GM13977 (cell line): ENCODE results near the gene KCNAB3.
"Not testable (repeated sequence)": the region's sequence is repeated elsewhere in the genome, so short reads cannot be mapped to it uniquely, and the experiment has no call there.

Experiments
- DNase-seq: peaks from one replicate; pipeline ENCODE4 v3.0.0; 2012; ENCODE audit warnings: low spot score
- in situ Hi-C: fragments of 300-500 bp; cut with MboI; formaldehyde crosslinking; loops from one replicate; pipeline ENCODE4 v1.12.0; 2022; ENCODE audit warnings: low sequenced_read_pairs, low pct_unique_long_range_greater_than_20kb, mixed read lengths, inconsistent platforms; ENCODE audit not compliant: unreplicated experiment
- TF ChIP-seq, protein P1 (sequence below): IDR thresholded peaks from 2 replicates; pipeline ENCODE4 v1.5.1; 2012; ENCODE audit warnings: mild to moderate bottlenecking, control low read depth; ENCODE audit not compliant: insufficient read depth; ENCODE audit errors: extremely low read depth, missing control alignments

Gene KCNAB3

DNA sequence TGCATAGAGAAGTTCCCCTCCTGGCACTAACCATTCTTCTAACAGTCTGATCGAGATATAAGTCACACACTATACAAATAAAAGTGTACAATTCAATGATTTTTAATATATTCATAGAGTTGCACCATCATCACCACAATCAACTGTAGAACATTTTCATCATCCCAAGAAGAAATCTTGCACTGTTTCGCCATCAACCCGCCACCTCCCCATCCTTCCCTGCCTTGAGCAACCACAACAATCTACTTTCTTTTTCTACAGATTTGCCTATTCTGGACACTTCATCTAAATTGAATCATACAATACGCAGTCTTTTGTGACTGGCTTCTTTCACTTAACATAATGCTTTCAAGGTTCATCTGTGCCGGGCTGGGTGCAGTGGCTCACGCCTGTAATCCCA, 39.8 kb upstream of the KCNAB3 start:
- in situ Hi-C loops = no loop called here
- no peak for DNase-seq
- TF ChIP-seq, protein P1, sequence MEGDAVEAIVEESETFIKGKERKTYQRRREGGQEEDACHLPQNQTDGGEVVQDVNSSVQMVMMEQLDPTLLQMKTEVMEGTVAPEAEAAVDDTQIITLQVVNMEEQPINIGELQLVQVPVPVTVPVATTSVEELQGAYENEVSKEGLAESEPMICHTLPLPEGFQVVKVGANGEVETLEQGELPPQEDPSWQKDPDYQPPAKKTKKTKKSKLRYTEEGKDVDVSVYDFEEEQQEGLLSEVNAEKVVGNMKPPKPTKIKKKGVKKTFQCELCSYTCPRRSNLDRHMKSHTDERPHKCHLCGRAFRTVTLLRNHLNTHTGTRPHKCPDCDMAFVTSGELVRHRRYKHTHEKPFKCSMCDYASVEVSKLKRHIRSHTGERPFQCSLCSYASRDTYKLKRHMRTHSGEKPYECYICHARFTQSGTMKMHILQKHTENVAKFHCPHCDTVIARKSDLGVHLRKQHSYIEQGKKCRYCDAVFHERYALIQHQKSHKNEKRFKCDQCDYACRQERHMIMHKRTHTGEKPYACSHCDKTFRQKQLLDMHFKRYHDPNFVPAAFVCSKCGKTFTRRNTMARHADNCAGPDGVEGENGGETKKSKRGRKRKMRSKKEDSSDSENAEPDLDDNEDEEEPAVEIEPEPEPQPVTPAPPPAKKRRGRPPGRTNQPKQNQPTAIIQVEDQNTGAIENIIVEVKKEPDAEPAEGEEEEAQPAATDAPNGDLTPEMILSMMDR = no peak

DNA sequence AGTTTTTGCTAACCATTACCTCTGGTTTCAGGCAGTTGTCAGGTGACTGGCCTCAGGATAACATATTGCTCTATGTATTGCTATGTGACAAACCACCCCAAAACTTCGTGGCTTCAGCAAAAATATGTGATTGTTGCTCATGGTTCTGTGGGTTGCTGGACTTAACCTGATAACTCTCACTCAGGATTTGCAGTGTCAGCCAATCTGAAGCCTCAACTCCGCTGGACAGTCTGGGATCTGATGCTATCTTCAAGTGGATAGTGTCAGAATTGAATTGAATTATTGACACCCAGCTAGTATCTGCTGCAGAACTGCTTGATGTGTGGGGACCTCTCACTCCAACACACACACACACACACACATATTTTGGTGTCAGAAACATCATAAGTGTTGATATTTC, 38.1 kb upstream of the KCNAB3 start:
- in situ Hi-C loops = no loop called here
- no peak for DNase-seq
- TF ChIP-seq, protein P1 = no peak

DNA sequence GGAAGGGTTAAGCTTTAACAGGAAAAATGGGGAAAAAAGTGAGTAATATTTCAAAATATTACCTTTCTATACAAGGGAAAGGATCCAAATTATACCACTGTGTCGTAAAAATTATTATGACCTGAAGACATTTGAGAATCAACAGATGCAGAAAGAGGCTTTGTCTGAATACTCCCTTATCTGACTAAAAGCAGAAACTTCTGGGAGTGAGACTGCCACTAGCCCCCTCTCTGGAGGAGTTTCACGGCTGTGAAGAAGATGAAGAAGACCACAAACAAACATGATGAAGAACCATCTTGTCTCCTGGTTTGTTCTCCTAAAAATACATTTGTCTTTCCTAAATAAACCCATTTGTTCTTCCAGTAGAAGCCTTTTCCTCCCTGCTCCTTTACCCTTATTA, 31.8 kb upstream of the KCNAB3 start:
- TF ChIP-seq, protein P1 = no peak
- in situ Hi-C loops = no loop called here
- DNase-seq = no peak

DNA sequence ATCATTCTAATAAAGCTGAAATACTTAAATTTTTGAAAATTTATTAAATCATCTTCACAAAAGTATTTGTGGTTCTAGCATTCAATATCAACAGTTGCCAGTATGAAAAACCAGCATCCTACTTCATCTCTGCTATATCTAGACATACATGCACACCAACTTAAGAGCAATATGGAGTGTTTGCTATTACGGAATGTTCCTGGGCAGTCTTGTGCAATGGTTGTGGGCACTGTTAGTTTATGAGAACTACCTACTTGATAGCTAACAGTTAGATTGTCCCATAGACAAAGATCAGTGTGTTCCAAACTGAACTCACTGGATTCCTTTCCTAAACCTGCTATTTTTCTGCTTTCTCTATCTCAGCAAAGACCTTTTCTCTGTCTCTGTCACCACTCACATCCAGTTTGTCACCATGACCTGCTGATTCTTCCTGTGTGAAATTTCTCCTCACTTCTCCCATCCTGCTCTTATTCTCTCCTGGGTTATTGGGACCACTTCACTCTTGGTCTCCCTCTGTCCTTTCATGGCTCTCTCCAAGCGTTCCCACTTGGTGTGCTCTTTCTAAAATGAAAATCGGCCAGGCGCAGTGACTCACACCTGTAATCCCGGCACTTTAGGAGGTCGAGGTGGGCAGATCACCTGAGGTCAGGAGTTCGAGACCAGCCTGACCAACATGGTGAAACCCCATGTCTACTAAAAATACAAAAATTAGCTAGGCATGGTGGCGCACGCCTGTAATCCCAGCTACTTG, 30.0 kb upstream of the KCNAB3 start:
- in situ Hi-C loops = no loop called here
- TF ChIP-seq, protein P1 = no peak
- DNase-seq = no peak

DNA sequence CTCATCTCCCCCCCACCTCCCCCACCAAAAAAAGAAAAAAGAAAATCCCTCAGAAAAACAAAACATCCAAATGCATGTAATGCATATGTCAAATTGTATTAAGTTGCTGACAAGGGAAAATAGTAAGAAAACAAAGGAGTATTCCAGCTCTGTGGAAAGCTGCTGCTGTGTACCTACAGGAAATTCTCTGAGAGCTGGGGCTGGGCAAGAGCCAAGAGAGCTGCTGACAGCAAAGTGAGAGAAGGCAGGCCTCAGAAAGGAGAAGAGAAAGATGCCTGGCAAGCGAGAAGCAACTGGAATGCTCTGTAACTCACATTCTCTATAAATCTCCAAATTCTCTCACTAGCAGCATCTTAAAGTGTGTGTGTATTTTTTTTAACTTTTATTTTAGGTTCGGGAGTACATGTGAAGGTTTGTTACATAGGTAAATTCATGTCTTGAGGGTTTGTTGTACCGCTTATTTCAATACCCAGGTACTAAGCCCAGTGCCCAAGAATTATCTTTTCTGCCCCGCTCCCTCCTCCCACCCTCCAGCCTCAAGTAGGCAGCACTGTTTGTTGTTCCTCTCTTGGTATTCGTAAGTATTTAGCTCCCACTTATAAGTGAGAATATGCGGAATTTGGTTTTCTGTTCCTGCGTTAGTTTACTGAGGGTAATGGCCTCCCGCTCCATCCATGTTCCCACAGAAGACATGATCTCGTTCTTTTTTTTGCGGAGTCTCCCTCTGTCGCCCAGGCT, 26.7 kb upstream of the KCNAB3 start:
- TF ChIP-seq, protein P1 = no peak
- in situ Hi-C loops = no loop called here
- DNase-seq = no peak

DNA sequence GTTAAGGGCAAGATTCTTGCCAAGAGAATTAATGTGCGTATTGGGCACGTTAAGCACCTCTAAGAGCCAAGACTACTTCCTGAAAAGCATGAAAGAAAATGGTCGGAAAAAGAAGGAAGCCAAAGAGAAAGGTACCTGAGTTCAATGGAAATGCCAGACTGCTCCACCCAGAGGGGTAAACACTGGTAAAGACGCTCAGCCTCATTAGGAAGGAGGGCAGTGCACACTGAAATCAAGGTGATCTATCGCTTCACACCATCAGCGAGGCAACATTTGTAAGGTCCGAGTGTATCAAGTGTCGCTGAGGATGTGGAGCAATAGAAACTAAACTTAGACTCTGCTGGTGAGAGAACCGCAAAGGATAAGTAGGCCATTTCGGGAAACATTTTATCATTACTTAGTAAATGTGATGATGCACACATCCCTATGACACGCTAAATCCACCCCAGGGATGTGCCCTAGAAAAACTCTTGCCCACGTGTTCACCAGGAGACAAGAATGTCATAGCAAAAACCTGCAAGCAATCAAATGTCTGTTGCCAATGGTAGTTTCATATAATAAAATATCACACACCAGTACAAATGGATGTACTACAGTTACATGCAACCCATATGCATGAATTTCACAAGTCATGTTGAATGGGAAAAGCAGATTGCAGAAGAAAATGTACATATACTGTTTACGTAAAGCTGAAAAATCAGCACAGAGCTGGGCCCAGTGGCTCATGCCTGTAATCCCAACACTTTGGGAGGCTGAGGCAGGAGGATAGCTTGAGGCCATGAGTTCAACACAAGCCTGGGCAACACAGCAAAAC, 26.0 kb upstream of the KCNAB3 start:
- DNase-seq = no peak

DNA sequence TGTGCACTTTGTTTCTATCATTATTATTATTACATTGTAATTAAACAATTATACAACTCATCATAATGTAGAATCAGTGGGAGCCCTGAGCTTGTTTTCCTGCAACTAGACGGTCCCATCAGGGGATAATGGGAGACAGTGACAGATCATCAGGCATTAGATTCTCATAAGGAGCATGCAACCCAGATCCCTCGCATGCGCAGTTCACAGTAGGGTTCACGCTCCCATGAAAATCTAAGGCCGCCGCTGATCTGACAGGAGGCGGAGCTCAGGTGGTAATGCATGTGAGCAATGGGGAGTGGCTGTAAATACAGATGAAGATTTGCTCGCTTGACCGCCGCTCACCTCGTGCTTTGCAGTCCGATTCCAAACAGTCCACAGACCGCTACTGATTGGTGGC, 23.6 kb upstream of the KCNAB3 start:
- in situ Hi-C loops, DNase-seq: not testable (repeated sequence)

More for the DNA sequence above, 26.0 kb upstream of the KCNAB3 start:
- in situ Hi-C loops = no loop called here
- TF ChIP-seq, protein P1 = no peak
